Stimulated activated CD4-positive, alpha-beta T cell treated with anti-CD3 and anti-CD28 coated beads, Interleukin-4, amount 100 ng/mL, for 1 hour (primary cell): ENCODE data around the gene NOL8.

ENCODE experiments used
- DNase-seq: peaks from one replicate; pipeline ENCODE4 v3.0.0-alpha.2; 2020

NOL8 gene

DNA sequence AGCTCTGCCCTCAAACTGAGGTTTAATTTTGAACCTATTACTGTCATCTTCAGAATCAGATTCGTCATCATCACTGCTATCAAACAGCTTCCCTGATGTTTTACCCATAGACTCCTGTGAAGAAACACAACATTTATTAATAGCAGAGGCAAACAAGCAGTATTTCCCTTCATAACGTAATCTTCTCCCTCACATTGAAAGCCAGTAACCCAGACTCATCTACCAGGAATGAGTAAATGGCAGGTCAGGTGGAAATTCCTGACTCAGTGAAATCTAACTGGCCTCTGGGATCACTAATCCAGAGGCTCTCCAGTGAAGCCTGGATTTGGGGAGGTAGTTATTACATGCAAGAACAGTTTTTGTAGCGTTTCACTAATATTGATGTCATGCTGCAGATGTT is 14.6 kb downstream of the NOL8 start:
- DNase-seq: no peak

DNA sequence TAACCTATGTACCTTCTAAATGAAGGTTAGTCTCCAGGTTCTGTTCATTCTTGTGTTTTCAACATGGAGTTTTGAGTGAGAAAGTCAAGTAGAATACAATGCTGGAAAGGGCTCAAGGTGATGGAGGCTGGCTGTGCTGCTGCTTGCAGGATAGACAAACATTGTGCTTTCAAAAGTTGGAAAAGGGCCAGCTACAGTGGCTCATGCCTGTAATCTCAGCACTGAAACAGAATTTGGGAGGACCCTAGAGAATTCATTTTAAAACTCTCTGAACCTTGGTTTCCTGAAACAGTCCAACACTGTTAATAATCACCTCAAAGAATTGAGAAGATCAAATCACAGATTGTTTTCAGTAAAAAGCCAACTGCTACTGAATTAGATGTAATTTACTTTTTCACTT is 16.3 kb downstream of the NOL8 start:
- DNase-seq: no peak

DNA sequence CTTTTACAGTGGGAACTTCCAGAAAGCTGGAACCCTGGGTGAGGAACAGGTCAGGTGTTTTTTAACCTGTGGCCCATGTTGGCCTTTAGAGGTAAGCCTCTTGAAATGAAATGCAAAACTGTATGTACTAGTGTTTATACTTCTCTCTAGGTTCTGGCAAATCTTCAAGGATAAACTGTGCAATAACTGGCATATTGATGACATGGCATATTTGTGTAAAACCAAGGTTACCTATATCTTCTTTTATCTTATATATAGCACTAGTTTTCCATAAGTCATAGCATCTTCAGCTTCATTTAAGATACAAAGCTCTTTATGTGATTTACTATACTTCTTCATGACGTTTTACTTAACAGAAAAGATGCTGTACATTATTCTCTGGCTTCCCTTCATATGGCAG is 24.2 kb downstream of the NOL8 start:
- no peak for DNase-seq

DNA sequence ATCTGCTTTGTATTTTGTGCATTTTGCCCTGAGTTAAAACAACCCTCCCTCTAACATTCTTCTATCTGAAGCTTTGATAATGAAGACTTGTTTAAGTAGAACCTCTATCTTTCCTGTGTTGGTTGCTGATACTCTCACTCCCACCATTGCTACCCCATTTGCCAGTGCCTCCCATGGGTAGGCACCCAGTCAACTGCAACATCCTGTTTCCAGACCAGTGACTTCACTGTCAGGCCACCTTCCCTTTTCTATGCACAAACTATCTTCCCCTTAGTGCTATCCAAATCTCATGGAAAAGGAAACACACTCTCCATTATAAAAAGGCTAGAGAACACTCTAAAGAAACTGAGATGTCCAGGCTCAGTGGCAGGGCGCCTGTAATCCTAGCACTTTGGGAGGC is 26.0 kb downstream of the NOL8 start:
- no peak for DNase-seq

DNA sequence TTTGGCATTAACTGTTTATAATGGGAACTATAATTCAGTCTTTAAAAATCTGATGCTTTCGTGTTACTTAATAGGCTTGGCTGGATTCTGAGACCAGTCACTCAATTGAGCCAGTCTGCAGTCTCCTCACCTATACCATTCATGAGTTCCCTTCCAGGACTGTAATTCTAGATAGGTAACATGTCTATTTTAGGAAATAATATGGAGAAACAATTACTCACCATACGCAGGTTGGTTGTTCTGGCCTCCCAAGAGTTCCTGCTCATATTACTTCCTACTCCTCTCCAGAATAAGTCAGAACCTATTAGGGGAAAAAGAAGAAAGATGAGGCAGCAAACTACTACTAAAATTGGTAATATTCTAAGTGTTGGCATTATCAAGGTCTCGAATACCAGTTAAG is 27.1 kb downstream of the NOL8 start:
- no peak for DNase-seq

DNA sequence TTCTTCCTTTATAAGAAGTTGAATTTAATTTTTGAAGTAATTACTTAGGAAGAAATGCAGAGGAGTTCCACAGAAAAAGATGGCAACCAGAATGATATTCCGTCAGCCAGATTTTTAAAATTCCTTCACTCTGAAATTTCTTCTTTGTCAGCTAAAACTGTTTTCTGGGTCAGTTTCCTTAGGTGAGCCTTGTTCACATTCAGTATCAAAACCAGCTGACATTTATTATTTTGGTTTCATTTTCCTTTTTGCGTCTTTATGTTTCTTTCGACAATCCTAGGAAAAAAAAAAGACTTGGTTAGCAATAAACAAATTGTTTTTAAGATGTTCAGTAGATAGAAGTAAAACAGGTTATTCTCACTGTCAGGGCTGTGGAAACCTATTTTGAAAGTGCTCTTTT is 27.5 kb downstream of the NOL8 start:
- DNase-seq: no peak

DNA sequence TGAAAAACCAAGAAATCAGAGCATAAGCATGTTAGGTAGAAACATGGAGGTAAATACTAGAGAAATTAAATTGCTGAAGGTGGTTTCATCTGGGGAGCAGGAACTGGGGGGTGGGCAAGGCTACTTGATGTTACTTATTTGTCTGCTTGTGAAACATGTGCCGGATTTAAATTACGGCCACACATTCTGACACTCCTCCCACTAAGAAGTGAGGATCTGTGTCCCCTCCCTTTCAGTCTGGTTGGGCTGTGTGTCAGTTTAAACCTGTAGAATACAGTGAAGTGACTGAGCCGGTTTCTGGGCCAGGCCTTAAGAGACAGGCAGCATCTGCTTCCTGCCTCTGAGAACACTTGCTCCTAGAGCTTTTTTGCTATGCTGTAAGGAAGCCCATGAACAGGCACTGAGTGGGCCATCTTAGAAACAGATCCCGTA is 29.3 kb downstream of the NOL8 start:
- no peak for DNase-seq

DNA sequence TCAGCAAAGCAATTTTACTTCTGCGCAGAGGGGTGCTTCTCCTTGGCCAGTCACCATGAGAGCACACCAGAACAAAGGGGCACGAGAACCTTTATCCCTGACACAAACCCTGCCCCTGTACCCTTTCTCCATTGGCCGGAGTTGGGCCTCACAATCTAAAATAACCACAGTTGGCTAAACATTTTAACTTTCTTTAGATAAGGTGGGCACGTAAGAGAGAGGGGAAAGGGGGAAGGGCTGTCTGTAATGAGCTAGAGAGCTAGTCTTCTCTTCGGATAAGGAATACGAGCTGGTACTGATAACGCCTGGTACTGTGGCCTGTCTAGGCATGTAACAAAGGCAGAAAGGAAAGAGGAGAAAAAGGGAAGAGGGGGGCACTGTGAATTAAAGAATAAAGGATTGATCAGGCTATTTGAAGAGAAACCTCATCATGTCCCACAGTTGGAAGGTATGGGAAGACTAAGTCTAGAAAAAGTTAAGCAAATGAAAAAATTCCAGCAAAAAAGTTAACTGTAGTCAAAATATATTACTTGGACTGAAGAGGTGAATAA is 29.8 kb downstream of the NOL8 start:
- no peak for DNase-seq

DNA sequence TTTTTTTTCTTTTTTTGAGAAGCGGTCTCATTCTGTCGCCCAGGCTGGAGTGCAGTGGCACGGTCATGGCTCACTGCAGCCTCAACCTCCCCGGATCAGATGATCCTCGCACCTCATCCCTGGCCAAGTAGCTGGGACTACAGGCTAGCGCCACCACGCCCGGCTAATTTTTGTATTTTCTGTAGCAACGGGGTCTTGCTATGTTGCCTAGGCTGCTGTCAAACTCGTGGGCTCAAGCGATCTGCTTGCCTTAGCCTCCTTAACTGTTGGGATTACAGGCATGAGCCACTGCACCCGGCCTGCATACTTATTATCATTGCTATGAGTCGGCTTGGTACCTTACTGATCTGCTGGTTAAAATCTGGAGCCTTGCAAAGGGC is 30.9 kb downstream of the NOL8 start:
- no peak for DNase-seq

DNA sequence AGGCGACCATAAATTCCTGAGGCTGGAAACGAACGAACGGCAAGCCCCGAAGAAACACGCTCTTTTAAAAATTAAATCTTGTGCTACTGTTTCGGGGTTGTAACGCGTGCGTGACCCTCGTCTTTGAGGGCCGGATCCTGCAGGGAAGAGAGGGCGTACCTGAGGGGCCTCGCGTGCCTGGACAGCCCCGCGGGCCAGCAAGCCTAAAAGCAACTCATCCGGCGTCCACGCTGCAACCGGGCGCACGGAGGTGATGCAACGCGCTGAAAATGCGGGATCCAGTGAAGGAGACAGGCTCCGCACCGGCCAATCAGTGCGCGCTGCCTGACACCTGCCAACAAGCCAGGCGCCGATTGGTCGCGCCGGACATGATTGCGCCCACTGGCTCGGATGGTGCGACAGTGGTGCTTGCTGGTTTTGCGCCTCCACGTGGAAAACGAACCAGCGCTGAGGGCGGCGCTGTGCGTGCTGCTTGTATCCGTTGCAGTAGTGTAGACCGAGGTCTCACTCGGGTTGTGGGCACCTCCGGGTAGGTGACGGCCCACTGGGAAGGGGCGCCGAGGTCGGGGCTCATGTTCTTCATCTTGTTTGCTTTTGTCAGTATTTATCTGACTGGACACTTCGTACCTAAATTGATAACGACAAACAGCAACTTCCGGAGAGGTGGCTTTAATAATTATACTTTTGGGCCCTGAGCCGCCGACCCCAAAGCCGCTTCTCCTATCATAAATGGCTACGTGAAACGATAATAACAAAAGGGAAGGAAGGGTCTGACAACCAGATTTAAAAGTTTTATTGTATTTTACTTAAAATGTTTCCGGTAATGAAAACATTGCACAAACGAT is 31.5 kb downstream of the NOL8 start, which contains the start of gene IARS1:
Gene IARS1 (minus strand): TSS at position 246 of the 845 bp plus-strand sequence. CDS start 4,278 bp downstream, outside the sequence.
- DNase-seq: peak; percentile 100

DNA sequence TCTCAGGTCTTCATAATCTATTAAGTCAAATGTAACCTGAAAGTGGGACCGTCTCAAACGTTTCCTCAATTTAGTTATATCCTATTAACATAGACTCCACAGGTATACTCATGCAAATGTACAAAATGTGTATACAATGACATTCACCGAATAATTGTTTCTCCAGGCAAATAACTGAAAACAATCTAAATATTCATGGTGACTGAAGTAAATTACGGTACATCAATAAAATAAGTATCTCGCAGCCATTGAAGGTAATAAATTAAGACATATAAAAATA is 32.1 kb downstream of the NOL8 start:
- DNase-seq: no peak

DNA sequence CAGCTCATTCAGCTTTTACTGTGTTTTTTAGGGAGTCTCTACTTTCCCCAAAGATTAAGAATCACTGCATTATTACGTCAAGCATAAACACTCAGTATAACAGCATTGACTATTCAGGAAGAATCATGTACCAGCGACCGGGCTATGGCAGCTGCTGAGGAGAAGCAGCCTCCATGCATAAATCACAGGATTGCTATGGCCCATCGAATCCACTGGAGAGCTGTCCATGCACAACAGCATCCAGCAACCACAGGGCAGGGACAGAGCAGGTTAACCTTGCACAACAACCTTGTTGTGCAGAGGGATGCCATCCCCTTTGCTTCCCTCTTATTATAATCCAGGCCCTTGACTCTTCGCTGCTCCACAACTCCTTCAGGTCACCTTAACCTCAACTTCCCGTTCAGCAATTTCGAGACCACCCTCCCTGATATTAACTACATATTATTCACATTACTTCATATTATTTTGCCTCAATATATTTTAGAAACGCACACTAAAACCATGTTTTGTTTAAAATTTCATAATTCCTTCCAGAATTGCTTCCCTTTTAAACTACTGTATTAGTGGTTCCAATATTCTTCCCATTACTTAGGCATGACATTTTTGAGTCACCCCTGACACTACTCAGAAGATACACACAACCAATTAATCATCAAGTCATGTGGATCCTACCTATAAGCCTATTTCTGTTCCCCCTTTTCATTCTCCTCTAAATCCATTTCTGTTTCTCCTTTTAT is 32.6 kb downstream of the NOL8 start:
- DNase-seq: no peak

DNA sequence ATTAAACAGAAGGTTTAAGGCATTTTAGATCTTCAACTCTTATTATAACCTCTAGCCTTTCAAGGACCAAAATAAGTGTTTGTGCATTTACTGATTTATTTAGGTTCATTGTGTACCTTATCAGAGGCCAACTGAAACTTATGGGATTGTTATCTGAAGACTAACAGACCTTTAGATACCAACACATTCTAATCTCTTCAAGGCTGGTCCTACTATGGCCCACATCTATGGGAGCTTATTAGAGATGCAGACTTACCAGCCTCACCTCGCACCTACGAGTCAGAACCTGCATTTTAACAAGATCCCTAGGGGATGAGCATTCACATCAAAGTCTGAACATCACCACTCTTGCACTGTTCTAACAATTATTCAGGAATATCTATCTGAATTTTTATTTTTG is 33.6 kb downstream of the NOL8 start:
- no peak for DNase-seq

DNA sequence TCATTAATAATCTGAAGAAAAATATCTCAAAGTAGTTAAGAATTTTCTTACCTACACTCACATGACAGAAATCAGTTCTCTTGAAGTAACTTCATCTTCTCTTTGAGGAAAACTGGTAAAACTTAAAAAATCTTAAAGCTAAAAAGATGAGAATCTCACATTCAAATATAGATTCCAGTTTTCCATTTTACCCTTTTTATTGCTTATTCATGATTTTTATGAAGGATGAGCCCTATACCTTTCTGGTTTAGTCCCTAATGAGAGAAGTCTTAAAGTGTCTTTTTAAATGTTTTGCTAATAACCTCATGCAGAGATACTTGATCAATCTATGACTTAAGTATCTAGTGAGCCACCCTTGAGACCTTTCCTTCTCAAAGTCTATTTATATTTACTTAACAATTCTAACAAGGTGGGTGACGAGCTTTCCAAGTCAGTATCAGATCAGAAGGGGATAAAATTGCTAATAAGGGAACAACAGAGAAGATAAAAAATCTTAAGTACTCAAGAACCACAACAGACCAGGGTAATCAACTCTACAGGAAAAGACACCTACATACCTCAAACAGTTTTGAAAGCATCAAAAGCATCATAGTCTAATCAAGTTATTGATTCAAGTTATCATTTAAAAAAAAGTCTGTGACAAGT is 34.2 kb downstream of the NOL8 start:
- DNase-seq: no peak

DNA sequence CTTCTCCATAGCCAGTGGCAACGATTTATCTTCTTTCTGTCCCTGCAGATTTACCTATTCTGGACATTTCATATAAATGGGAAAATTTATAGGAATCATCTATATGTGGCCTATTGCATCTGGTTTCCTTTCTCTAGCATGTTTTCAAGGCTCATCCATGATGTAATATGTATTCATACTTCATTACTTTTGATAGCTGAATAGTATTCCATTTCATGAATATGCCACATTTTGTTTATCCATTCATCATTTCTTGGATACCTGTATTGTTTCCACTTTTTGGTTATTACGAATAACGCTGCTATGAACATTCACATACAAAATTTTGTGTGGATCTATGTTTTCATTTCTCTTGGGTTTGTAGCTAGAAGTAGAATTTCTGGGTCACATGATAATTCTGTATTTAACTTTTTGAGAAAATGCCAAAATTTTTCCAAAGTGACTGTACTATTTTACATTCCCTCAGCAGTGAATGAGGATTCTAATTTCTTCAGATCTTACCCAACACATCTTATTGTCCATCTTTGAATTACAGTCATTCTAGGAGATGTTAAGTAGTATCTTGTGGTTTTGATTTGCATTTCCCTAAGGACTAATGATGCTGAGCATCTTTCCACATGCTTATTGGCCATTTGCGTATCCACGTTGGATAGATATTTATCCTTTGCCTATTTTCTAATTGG is 35.3 kb downstream of the NOL8 start:
- DNase-seq: no peak

DNA sequence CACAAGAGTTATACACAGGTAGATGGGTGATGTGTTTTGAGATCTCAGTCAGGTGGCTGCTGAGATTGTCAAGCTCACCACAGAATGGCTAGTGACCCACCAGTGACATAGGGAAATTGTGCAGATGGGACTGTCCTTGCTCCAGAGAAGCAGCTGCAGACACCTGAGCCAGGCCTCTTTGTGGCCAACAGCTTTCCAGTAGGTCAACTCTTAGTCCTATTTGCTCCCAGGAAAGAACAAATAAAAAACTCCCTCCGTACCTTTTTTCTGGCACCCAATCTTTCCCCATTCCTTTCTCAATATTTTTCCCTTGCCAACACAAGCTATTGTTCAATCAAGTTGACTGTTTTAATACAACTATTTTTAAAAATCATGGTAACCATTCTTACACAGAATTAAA is 45.8 kb downstream of the NOL8 start:
- DNase-seq: no peak

DNA sequence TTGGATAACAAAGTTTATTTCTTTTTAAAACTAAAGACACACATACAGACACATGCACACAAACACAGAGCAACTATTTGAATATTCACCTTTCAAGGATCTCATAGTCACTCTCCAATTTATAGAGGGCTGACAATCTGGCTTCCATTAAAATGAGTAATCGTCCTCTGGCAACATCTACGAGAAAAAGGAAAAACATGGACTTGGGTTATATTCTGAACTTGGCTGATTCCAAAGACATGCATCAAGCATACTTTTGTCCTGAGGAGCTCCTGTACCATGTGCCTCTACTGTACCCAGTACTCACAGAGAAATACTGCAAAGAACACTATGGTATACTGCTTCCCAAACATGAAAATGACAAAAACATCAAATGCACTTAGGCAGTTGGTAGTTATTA is 47.0 kb downstream of the NOL8 start:
- no peak for DNase-seq

DNA sequence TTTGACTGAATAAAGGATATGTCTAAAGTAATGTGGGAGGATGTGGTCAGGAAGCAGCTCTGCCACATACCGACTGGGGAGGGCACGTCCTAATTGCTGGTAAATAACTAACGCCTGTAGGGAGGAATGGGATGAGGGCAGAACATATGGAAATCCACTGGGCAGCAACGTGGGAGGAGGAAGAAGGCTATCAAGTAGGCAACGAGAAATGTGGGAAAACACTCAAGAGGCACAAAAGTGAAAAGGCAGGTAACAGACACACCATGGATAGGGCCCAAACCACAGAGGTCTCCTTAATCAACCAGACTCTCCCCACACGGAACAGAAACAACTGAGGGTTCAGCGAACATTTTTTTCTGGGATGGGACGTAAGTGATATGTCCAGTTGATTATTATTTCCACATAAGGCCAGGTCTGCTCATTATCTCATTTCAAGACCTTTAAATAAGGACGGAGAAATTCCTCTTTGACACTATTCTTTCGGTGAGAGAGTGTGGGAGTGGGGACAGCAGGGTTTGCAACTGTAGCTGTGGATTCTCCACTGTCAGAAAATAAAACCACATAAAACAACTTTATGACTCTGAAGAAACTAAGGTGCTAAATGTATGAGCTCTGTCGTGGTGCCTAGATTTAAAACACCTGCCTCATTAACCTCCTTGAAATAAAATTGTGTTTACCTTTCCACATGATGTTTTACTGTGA is 48.7 kb downstream of the NOL8 start:
- DNase-seq: no peak

DNA sequence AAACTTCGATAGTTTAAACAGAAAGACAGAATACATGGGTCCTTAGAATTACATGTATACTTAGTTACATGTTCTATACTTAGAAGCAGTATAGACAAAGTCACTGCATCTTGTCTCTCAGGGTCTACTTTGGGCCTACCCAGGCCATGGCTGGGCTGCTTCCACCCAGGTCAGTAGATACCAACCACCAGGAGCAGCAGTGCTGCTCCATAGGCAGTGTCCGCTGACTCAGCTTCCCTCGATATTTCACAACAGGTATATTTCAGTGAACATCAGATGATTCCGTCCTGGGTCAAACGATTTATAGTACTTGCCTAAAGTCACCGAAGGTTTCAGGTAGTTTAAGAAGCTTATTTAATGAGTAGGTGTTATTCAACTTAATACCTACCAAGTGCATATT is 49.6 kb downstream of the NOL8 start:
- DNase-seq: no peak

DNA sequence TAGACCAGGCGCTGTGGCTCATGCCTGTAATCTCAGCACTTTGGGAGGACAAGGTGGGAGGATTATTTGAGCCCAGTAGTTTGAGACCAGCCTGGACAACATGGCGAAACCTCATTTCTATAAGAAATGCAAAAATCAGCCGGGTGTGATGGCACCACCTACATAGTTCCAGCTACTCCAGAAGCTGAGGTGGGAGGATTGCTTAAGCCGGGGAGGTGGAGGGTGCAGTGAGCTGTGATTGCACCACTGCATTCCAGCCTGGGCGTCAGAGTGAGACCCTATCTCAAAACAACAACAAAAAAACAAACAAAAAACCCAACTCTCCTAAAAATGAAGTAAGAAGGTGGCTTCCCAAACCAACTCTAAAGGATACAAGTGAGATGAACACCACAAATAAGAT is 54.6 kb downstream of the NOL8 start:
- no peak for DNase-seq

DNA sequence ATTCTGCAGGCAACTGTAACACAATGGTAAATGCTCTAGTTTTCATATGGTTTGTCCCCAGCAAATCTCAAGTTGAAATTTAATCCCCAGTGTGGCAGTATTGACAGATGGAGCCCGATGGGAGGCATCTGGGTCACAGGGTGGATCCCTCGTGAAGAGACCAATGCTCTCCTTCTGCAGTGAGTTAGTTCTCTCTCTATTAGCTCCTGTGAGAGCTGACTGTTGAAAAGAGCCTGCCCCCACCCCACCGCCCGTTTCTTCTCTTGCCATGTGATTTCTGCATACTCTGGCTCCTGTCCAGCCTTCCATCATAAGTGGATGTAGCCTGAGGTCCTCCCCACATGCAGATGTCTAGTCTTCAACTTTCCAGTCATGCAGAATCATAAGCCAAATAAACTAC is 58.7 kb downstream of the NOL8 start:
- no peak for DNase-seq

DNA sequence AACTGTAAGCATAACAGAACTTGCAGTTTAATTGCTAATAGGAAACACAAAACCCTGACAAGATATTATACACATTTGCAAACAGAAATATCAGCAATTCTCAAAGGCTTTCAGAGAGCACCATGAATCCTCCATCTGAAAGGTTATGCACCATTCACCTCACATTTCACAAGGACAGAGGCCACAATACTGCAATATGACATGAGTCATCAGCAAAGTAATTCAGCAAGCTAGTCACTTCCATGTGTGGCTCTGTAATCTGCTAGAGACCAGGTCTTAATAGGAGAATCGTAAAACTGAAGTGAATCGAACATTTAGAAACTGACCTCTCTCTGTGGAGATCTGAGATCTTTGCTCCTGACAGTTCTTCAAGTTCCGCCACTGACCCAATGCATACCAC is 60.0 kb downstream of the NOL8 start:
- DNase-seq: no peak

DNA sequence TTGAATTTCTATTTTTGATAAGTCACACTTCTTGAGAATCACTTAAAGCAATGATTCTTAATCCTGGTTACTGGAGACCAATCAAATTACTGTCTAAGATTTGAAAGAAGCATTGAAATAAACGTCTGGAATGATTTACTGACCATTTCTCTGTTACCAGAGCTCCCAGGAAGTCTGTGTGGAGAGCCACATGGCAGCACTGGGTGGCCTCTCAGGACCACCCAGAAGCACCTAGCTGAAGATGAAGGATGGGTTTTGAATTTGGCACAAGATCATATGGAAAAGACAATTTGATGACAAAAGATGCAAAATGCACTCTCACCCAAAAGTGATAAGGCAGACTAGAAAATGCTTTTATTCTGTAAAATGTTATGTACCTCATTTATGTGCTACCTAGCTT is 62.0 kb downstream of the NOL8 start:
- DNase-seq: no peak
